ENCODE measurements around the gene RANBP1. TPM values are rescaled to one million over a fixed set of nuclear protein-coding genes. Genes with fewer than 3 reads are reported as not detected.

RANBP1 gene
- total and polyA plus RNA-seq, 9 of the 15 experiments (the other 6 are each of a cell fraction or from before 2014, with no cell fraction given), result 162 to 2,891 (median 1,289) TPM

DNA sequence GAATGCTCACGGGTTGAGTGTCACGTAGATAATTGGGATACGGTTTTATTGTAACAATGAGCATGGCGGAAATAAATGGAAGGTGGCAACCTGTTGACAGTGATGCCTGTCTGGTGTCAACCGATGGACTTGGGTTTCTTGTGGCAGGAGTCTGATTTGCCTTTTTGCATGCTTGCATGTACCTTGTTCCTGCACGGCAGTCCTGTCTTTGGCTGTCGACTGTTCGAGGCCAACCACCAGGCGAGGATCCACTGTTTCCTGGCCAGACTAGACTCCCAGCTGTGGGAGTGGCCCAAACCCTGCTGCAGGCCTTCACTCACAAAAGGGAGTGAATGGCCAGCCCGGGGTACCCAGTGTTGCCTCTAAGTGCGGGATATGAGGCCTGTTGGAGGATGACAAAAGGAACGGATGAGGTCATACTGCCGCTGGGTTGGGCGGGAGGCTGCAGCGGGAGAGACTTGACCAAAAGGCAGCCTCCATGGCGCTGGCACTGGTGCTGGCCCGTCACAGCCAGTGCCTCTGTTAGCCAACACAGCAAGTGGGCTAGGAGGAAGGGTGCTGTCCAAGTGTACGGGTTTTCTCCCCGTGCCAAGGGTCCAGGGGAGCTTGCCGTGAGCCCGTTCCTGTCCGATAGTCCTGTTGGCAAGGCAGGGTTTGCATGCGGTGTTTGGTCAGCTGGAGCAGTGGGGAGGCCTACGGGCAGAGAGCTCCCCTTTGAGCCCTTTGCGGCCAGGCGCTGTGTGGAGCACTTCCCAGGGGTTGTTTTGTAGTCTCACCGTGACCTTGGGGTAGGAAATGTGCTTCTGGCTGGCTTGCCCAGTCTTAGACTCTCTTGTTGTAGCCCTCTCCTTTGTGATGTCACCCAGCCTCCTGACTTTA is 34.9 kb upstream of the RANBP1 start (continued):
- TF ChIP-seq, protein P1, sequence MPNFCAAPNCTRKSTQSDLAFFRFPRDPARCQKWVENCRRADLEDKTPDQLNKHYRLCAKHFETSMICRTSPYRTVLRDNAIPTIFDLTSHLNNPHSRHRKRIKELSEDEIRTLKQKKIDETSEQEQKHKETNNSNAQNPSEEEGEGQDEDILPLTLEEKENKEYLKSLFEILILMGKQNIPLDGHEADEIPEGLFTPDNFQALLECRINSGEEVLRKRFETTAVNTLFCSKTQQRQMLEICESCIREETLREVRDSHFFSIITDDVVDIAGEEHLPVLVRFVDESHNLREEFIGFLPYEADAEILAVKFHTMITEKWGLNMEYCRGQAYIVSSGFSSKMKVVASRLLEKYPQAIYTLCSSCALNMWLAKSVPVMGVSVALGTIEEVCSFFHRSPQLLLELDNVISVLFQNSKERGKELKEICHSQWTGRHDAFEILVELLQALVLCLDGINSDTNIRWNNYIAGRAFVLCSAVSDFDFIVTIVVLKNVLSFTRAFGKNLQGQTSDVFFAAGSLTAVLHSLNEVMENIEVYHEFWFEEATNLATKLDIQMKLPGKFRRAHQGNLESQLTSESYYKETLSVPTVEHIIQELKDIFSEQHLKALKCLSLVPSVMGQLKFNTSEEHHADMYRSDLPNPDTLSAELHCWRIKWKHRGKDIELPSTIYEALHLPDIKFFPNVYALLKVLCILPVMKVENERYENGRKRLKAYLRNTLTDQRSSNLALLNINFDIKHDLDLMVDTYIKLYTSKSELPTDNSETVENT (CRISPR knock-in tag; IDR thresholded peaks at IDR 0.05), result peak; percentile 87
- TF ChIP-seq ZNF79 (CRISPR knock-in tag; IDR thresholded peaks at IDR 0.05; ENCODE audit: low read depth) (peak; percentile 66; the same call in 1 of the 2 replicates), DDX20 (tag; IDR thresholded peaks at IDR 0.05; ENCODE audit: low read depth) (no peak), BACH1 (tag; IDR thresholded peaks at IDR 0.05) (no peak), ZFPM2 (CRISPR knock-in tag; IDR thresholded peaks at IDR 0.05) (no peak; the same call in 1 of the 2 replicates), ZNF695 (CRISPR knock-in tag; IDR thresholded peaks at IDR 0.05) (no peak), RB1 (IDR thresholded peaks at IDR 0.05; ENCODE audit: low read depth) (no peak), SP1 (CRISPR knock-in tag; IDR thresholded peaks at IDR 0.05) (no peak), ETV5 (CRISPR knock-in tag; IDR thresholded peaks at IDR 0.05; ENCODE audit: low read depth) (no peak), SUPT5H (IDR thresholded peaks at IDR 0.05) (no peak), EWSR1 (IDR thresholded peaks at IDR 0.05; ENCODE audit: borderline replicate concordance, low read depth, partially characterized antibody) (no peak), ZNF121 (CRISPR knock-in tag; conservative IDR thresholded peaks at IDR 0.05) (no peak), GTF2A2 (tag; IDR thresholded peaks at IDR 0.05) (no peak; the same call in 1 of the 2 replicates), SPI1 (IDR thresholded peaks at IDR 0.05; ENCODE audit: borderline replicate concordance, low read depth, low read length) (no peak)
- TF ChIP-seq, protein P2, sequence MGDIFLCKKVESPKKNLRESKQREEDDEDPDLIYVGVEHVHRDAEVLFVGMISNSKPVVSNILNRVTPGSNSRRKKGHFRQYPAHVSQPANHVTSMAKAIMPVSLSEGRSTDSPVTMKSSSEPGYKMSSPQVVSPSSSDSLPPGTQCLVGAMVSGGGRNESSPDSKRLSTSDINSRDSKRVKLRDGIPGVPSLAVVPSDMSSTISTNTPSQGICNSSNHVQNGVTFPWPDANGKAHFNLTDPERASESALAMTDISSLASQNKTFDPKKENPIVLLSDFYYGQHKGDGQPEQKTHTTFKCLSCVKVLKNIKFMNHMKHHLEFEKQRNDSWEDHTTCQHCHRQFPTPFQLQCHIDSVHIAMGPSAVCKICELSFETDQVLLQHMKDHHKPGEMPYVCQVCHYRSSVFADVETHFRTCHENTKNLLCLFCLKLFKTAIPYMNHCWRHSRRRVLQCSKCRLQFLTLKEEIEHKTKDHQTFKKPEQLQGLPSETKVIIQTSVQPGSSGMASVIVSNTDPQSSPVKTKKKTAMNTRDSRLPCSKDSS (IDR thresholded peaks at IDR 0.05; ENCODE audit: low read depth, partially characterized antibody), result no peak
- TF ChIP-seq, protein P3, sequence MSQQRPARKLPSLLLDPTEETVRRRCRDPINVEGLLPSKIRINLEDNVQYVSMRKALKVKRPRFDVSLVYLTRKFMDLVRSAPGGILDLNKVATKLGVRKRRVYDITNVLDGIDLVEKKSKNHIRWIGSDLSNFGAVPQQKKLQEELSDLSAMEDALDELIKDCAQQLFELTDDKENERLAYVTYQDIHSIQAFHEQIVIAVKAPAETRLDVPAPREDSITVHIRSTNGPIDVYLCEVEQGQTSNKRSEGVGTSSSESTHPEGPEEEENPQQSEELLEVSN (IDR thresholded peaks at IDR 0.05; ENCODE audit: borderline replicate concordance in 1 of 2, extremely low read depth in 1 of 2, insufficient read depth in 1 of 2, insufficient read length in 1 of 2, low read depth in 1 of 2, low read length in 1 of 2, poor library complexity in 1 of 2, severe bottlenecking in 1 of 2), result peak; percentile 75 to 77
- TF ChIP-seq, protein P4, sequence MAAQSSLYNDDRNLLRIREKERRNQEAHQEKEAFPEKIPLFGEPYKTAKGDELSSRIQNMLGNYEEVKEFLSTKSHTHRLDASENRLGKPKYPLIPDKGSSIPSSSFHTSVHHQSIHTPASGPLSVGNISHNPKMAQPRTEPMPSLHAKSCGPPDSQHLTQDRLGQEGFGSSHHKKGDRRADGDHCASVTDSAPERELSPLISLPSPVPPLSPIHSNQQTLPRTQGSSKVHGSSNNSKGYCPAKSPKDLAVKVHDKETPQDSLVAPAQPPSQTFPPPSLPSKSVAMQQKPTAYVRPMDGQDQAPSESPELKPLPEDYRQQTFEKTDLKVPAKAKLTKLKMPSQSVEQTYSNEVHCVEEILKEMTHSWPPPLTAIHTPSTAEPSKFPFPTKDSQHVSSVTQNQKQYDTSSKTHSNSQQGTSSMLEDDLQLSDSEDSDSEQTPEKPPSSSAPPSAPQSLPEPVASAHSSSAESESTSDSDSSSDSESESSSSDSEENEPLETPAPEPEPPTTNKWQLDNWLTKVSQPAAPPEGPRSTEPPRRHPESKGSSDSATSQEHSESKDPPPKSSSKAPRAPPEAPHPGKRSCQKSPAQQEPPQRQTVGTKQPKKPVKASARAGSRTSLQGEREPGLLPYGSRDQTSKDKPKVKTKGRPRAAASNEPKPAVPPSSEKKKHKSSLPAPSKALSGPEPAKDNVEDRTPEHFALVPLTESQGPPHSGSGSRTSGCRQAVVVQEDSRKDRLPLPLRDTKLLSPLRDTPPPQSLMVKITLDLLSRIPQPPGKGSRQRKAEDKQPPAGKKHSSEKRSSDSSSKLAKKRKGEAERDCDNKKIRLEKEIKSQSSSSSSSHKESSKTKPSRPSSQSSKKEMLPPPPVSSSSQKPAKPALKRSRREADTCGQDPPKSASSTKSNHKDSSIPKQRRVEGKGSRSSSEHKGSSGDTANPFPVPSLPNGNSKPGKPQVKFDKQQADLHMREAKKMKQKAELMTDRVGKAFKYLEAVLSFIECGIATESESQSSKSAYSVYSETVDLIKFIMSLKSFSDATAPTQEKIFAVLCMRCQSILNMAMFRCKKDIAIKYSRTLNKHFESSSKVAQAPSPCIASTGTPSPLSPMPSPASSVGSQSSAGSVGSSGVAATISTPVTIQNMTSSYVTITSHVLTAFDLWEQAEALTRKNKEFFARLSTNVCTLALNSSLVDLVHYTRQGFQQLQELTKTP (IDR thresholded peaks at IDR 0.05; ENCODE audit: low read depth in 1 of 2, partially characterized antibody in 2 of 2), result no peak

Measured in K562 (cell line).